ENCODE results near the gene WWC2.

WWC2 gene

DNA sequence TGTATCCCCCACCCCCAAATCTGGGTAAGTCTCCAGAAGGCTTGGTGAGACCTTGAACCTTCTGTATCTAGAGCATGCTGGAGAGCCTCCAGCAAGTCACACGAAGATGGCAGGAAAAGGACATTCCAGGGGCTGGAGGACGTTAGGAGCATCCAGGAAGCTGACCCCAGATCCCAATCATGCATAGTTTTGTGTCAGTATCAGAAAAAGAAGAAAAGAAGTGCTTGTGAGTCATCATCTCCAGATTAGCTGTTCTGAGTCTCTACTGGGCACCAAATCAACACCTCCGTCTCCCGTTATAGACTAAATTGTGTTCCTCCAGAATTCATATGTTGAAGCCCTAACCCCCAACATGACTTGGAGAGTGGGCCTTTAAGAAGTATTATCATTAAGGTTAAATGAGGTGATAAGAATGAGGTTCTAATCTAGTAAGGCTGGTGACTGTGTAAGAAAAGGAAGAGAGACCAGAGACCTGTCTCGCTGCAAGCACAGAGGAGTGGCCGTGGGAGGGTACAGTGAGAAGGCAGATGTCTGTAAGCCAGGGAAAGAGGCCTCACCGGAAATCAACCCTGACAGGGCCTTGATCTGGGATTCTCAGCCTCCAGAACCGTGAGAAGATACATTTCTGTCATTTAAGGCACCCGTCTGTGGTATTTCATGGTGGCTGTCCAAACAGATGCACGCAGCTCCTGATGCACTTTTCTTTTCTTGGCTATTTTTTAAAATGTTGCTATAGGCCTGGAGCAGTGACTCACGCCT lies 261.3 kb downstream of the WWC2 start:
- DNase-seq: no peak

DNA sequence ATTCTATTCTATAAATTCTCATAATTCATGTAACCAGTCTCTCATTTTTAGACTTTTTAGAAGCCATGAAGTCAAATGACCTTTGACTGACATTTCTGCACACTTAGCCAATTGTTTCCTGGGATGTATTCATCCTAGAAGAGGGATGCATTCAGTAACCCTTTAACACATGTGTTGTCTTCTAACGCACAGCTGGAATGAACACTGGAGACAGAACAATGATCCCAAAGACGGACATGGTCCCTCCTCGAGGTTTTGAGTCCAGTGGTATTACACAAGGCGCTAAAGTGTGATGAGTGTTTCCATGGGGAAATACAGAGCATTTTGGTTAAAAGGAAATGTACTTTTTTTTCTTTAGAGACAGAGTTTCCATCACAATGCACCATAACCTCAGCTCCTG lies 263.0 kb downstream of the WWC2 start:
- no peak for DNase-seq

DNA sequence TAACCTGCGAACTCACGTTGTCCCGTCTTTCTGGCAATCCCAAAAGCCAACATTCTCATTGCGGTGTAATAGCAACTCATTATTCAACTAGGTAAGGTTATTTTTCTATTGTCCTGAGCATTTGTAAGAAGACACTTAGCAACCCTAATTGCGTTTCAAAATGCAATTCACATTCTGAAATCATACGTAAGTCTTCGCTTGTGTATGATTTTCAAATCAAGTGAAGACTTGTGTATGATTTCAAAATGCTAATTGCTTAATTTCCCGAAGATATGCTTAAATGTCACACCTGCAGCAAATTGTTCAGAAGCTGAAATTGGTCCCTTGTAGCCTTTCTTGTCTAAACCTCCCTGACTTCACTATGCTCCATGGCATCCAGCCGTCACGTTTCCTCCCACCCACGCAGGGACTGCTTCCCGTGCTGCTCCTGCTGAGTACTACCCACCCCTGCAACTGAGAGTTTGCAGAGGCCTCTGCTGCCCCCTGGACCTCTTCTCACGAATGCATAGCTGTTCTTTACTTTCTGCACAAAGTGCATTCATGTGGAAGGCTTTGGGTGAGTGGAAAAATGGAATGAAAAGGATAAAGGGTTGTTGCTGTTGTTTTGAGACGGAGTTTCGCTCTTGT lies 264.0 kb downstream of the WWC2 start:
- DNase-seq: peak; percentile 2

DNA sequence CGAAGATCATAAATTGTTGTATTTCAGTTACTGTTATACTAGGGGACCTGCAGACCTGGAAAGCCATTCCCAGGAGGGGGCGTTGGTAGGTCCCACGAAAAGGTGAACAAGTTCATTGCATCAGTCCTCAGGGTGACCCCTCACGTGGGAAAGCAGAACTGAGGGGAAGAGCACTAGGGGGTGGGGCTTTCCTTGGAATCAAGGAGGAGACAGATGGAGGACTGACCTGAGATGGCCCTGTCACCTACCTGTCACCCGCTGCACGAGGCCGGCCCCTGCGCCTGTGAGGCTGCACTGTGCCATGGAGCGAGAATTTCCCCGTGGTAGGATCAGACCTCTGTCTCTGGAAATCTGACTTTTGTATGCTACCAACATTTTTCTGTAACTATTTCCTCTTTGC lies 265.0 kb downstream of the WWC2 start:
- DNase-seq: no peak

DNA sequence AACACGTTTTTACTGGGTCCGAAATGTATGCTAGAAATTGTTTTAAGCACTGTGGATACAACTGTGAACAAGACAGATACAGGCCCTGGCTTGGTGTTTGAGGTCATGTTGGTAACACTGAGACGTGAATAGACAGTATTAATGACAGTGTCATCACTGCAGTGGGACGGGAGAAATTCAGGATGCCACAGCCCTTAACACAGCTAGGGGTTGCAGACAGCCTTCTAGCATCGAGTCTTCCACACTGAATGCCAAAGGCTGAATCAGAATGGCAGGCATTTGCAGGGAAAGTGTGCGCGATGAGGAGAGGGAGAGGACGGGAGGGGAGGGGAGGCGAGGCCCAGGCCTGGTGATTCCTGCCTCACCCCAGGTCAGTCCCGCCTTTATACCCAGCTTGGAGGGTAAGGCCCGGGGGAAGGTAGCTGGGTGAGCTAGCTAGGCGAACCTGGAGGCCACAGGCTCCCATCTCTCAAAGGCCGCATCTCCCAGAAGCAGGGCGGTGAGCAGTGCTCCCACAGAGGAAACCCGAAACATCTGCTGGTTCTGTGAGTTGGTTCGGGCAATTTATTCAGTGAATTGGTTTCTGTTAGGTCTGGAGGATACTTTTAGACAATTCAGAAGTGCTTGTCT lies 267.3 kb downstream of the WWC2 start:
- DNase-seq: no peak

DNA sequence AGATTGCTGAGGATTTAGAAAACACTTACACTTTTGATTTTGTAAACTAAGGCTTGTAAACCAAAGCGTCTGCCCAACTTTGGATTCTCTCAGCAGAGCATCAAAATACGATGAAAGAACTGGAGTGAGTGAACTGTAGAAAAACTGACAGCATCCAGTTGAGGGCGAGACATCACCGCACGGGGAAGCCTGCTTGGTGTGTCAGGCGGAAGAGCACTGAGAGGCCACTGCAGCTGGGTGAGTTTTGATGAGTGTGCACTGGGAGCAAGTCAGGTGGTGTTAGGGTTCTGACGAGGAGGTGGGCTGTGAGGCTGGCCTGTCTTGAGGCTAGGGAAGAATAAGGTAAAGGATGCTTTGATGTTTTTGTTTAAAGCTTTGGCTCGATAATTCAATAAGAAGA lies 270.0 kb downstream of the WWC2 start:
- DNase-seq: no peak
